IMR-90 (cell line): Measurements from ENCODE around the gene MYO10.

ENCODE experiments used
- CTCF ChIP-seq: conservative IDR thresholded peaks from 2 replicates; pipeline ENCODE4 v1.5.1; 2012; ENCODE audit warnings: mild to moderate bottlenecking, low read depth, low read length, improper control_type of control experiment
- POLR2A ChIP-seq: IDR thresholded peaks from 2 replicates; pipeline ENCODE4 v1.6.1; 2012; ENCODE audit warnings: mild to moderate bottlenecking, low read depth, low read length
- SMC3 ChIP-seq: fragments of 150-350 bp; IDR thresholded peaks from 2 replicates; pipeline ENCODE4 v1.6.1; 2016; ENCODE audit warnings: low read depth, mild to moderate bottlenecking, antibody characterized with exemption, low read length, moderate library complexity

- TF ChIP-seq POLR2A, result no peak
- no peak for TF ChIP-seq CTCF
- TF ChIP-seq SMC3, result no peak
These were observed 128.6 kb downstream of the MYO10 start for GRCh38 chr5:16807547-16807864.
